Keratinocyte (primary cell): ENCODE results near the gene NUCKS1. TPM values are rescaled to one million over a fixed set of nuclear protein-coding genes. Genes with fewer than 3 reads are reported as not detected.

Experiments used
- DNase-seq: peaks from one replicate; pipeline ENCODE4 v3.0.0-alpha.2; 2011; ENCODE audit warnings: low read depth, missing footprints, low spot score
- FAIRE-seq: peaks from 2 replicates; lab custom pipeline; 2011; peaks lifted over from hg19 to GRCh38; lab: Jason Lieb, UNC
- H2AFZ ChIP-seq: 2 replicates; pipeline ENCODE4 v1.6.0; 2012; ENCODE audit warnings: low read length, control low read depth, inconsistent platforms; ENCODE audit not compliant: control insufficient read depth
- H3K27ac ChIP-seq: 2 replicates; pipeline ENCODE4 v1.5.1; 2011; ENCODE audit warnings: low read length; ENCODE audit not compliant: control insufficient read depth, insufficient read depth
- H3K27me3 ChIP-seq: 3 replicates; pipeline ENCODE4 v1.6.0; 2011; ENCODE audit warnings: low read length; ENCODE audit not compliant: control insufficient read depth, insufficient read depth; ENCODE audit errors: extremely low read depth
- H3K36me3 ChIP-seq, 2 experiments: 2 replicates in 1 of 2; 3 replicates in 1 of 2; pipeline ENCODE4 v1.5.1; 2011; ENCODE audit warnings: low read length in 2 of 2, mild to moderate bottlenecking in 1 of 2; ENCODE audit not compliant: control insufficient read depth in 2 of 2, insufficient read depth in 2 of 2; ENCODE audit errors: extremely low read depth in 1 of 2
- H3K4me1 ChIP-seq: 3 replicates; pipeline ENCODE4 v1.5.1; 2011; ENCODE audit warnings: low read length; ENCODE audit not compliant: control insufficient read depth, insufficient read depth; ENCODE audit errors: extremely low read depth
- H3K4me2 ChIP-seq: 3 replicates; pipeline ENCODE4 v1.6.0; 2011; ENCODE audit warnings: low read depth, low read length; ENCODE audit not compliant: control insufficient read depth, insufficient read depth; ENCODE audit errors: extremely low read depth
- H3K4me3 ChIP-seq, 3 experiments: fragments of 200-600 bp in 1 of 3; sonication (generic) in 1 of 3; 2 replicates in 2 of 3; 3 replicates in 1 of 3; pipeline ENCODE4 v1.5.1; 2011 to 2016; ENCODE audit warnings: low read length in 3 of 3, mild to moderate bottlenecking in 3 of 3, control low read depth in 2 of 3, inconsistent platforms in 1 of 3, low read depth in 1 of 3, mixed read lengths in 1 of 3, mixed run types in 1 of 3, moderate library complexity in 1 of 3; ENCODE audit not compliant: control insufficient read depth in 2 of 3, insufficient read depth in 2 of 3; ENCODE audit errors: extremely low read depth in 1 of 3
- H3K79me2 ChIP-seq: 2 replicates; pipeline ENCODE4 v1.6.0; 2012; ENCODE audit warnings: low read length; ENCODE audit not compliant: control insufficient read depth, insufficient read depth
- H3K9ac ChIP-seq: 3 replicates; pipeline ENCODE4 v1.6.0; 2011; ENCODE audit warnings: low read length; ENCODE audit not compliant: control insufficient read depth, insufficient read depth; ENCODE audit errors: extremely low read depth
- H3K9me1 ChIP-seq: 3 replicates; pipeline ENCODE4 v1.6.0; 2011; ENCODE audit warnings: low read length; ENCODE audit not compliant: control insufficient read depth, insufficient read depth; ENCODE audit errors: extremely low read depth
- H3K9me3 ChIP-seq: 2 replicates; pipeline ENCODE4 v1.5.1; 2012; ENCODE audit warnings: low read depth, low read length; ENCODE audit not compliant: control insufficient read depth
- H4K20me1 ChIP-seq: 3 replicates; pipeline ENCODE4 v1.6.0; 2011; ENCODE audit warnings: low read length; ENCODE audit not compliant: control insufficient read depth, insufficient read depth; ENCODE audit errors: extremely low read depth
- EZH2 ChIP-seq: IDR thresholded peaks from one replicate; pipeline ENCODE4 v1.6.1; 2012; ENCODE audit warnings: inconsistent platforms, mild to moderate bottlenecking, low read length, moderate library complexity
- dilution Hi-C: fragments of 300-500 bp; cut with MboI; formaldehyde crosslinking; loops from one replicate; pipeline ENCODE4 v1.7.0; 2020; ENCODE audit warnings: low sequenced_read_pairs; ENCODE audit not compliant: extremely low pct_ligation_motif_present
- polyA plus RNA-seq, 5 experiments: library from polyadenylated mRNA; depleted of rRNA in 3 of 5; stranded (reverse) in 3 of 5; stranded (forward) in 1 of 5; unstranded in 1 of 5; fragments of >200 nt; gene quantifications; 1 replicate in 1 of 5; 2 replicates in 3 of 5; 3 replicates in 1 of 5; pipeline versions ENCODE4 v1.2.1 to v1.2.3, GENCODE V29; 2011 to 2012; ENCODE audit warnings: missing spikeins in 2 of 5, low read depth in 1 of 5, low replicate concordance in 1 of 5
- TF ChIP-seq, protein P1 (sequence below), 3 experiments: IDR thresholded peaks in 1 of 3; conservative IDR thresholded peaks in 1 of 3; optimal IDR thresholded peaks in 1 of 3; 2 replicates in 2 of 3; 3 replicates in 1 of 3; pipeline versions ENCODE3 to v1.5.1; 2011; ENCODE audit warnings: low read length in 3 of 3, mild to moderate bottlenecking in 3 of 3, moderate library complexity in 2 of 3, control low read depth in 1 of 3, inconsistent platforms in 1 of 3; ENCODE audit not compliant: insufficient read depth in 2 of 3; ENCODE audit errors: extremely low read depth in 1 of 3

NUCKS1 gene
- polyA plus RNA-seq, 1 donor (not counting 4 experiments of a cell fraction or from before 2014, with no cell fraction given): 71.6 TPM

DNA sequence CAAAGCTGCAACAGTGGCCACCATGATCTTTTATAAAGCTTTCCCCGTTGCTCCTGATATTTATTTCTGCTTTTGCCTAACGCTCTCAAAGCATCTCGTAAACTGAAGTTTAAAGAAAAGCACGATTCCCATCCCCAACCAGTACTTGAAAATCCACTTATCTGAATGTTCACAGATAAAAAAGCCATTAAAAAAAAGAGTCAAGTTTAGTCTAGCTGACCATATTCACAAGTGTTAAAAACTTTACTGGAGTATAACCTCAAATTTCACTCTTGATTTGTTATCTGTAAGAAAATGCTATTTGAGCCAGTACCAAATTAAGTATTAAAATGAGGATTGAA lies 35.1 kb downstream of the NUCKS1 start:
- dilution Hi-C loops: no loop called here
- Histone ChIP-seq H3K36me3 (peaks cover 23 to 31% of the 10 kb centered on the region in 2 experiments), H4K20me1 (no peaks in the 10 kb centered on the region), H3K9me1 (no peaks in the 10 kb centered on the region), H3K27me3 (no peaks in the 10 kb centered on the region), H3K4me2 (no peak overlapping the region), H3K27ac (no peak overlapping the region), H3K4me1 (no peaks in the 10 kb centered on the region), H3K9me3 (no peaks in the 10 kb centered on the region), H3K4me3 (no peak overlapping the region), H2AFZ (no peak overlapping the region), H3K79me2 (no peaks in the 10 kb centered on the region), H3K9ac (no peak overlapping the region)
- no peak for DNase-seq
- TF ChIP-seq, protein P1, sequence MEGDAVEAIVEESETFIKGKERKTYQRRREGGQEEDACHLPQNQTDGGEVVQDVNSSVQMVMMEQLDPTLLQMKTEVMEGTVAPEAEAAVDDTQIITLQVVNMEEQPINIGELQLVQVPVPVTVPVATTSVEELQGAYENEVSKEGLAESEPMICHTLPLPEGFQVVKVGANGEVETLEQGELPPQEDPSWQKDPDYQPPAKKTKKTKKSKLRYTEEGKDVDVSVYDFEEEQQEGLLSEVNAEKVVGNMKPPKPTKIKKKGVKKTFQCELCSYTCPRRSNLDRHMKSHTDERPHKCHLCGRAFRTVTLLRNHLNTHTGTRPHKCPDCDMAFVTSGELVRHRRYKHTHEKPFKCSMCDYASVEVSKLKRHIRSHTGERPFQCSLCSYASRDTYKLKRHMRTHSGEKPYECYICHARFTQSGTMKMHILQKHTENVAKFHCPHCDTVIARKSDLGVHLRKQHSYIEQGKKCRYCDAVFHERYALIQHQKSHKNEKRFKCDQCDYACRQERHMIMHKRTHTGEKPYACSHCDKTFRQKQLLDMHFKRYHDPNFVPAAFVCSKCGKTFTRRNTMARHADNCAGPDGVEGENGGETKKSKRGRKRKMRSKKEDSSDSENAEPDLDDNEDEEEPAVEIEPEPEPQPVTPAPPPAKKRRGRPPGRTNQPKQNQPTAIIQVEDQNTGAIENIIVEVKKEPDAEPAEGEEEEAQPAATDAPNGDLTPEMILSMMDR (optimal IDR thresholded peaks at IDR 0.05 in 1 of 3, IDR thresholded peaks at IDR 0.05 in 1 of 3, conservative IDR thresholded peaks at IDR 0.05 in 1 of 3; ENCODE audit: extremely low read depth in 1 of 3, insufficient read depth in 2 of 3, low read length in 3 of 3): no peak
- TF ChIP-seq EZH2: no peak
- no peak for FAIRE-seq

DNA sequence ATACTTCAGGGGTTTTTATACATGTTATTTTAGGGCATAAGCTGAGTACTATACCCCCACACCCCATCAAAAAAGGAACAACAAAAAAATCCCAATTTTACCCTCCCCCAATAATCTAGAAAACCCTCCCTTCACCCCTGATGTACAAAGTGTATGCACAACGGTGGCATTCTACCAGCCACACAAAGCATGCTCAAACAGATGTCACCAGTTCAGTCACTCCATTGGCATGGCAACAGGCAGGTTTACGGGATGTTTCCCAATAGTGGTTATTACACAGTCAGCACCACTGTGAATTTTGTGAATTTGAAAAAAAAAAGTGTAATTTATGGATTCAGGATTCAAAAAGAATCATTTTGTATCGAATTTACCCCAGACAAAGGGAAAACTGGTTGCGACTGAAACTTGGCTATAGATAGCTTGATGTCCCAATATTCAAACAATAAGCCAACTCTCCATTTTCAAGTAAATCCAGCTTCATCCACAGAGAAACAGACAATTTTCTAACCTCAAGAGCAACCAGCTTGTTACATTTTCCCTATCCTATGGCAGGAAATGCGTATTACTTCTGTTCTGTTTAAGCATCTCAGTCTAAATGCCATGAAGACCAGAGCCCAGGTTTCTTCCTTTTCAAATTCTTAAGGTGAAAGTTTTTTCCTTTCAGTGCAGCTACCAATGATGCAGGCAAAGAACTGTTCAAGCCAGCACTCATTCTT lies 35.6 kb downstream of the NUCKS1 start:
- no peak for DNase-seq
- Histone ChIP-seq H3K27me3 (no peaks in the 10 kb centered on the region), H3K27ac (no peak overlapping the region), H3K4me3 (no peak overlapping the region), H2AFZ (no peak overlapping the region), H3K9me1 (no peaks in the 10 kb centered on the region), H3K79me2 (no peaks in the 10 kb centered on the region), H3K4me1 (no peaks in the 10 kb centered on the region), H3K4me2 (no peak overlapping the region), H3K9ac (no peak overlapping the region), H3K9me3 (no peaks in the 10 kb centered on the region), H3K36me3 (peaks cover 22 to 27% of the 10 kb centered on the region in 2 experiments), H4K20me1 (no peaks in the 10 kb centered on the region)
- TF ChIP-seq, protein P1 (optimal IDR thresholded peaks at IDR 0.05 in 1 of 3, IDR thresholded peaks at IDR 0.05 in 1 of 3, conservative IDR thresholded peaks at IDR 0.05 in 1 of 3; ENCODE audit: extremely low read depth in 1 of 3, insufficient read depth in 2 of 3, low read length in 3 of 3): no peak
- TF ChIP-seq EZH2: no peak
- dilution Hi-C loops: no loop called here
- FAIRE-seq: no peak
